Astrocyte of the spinal cord (primary cell): ENCODE data around the gene SPRN.

Experiments
- DNase-seq: peaks from one replicate; pipeline ENCODE4 v3.0.0; 2011; ENCODE audit warnings: low read depth, low spot score
- H3K4me3 ChIP-seq: 2 replicates; pipeline ENCODE4 v1.5.1; 2011; ENCODE audit warnings: low read depth, mild to moderate bottlenecking, low read length, moderate library complexity
- CTCF ChIP-seq: IDR thresholded peaks from 2 replicates; pipeline ENCODE4 v1.5.1; 2012; ENCODE audit warnings: low read depth, mild to moderate bottlenecking, low read length, inconsistent platforms
- in situ Hi-C: cut with HindIII; loops from 2 replicates; pipeline ENCODE4 v1.10.0; 2017; ENCODE audit warnings: low sequenced_read_pairs

SPRN gene

GRCh38 chr10:133401981-133402725 is 22.3 kb downstream of the SPRN start:
- TF ChIP-seq CTCF: no peak
- H3K4me3 ChIP-seq: no peak overlapping the region
- in situ Hi-C loops: no loop called here
- no peak for DNase-seq

GRCh38 chr10:133401500-133401899 is 22.9 kb downstream of the SPRN start:
- no peak overlapping the region for H3K4me3 ChIP-seq
- TF ChIP-seq CTCF: no peak
- no peak for DNase-seq
- in situ Hi-C loops: no loop called here

- DNase-seq: no peak
- H3K4me3 ChIP-seq: no peak overlapping the region
- no peak for TF ChIP-seq CTCF
- in situ Hi-C loops: no loop called here
Observed at GRCh38 chr10:133400624-133401424, 23.6 kb downstream of the SPRN start.

- no peak for DNase-seq
- no peak overlapping the region for H3K4me3 ChIP-seq
- TF ChIP-seq CTCF: no peak
- in situ Hi-C loops: no loop called here
Observed at GRCh38 chr10:133399123-133399601, 25.3 kb downstream of the SPRN start.

GRCh38 chr10:133397938-133398337 is 26.5 kb downstream of the SPRN start:
- in situ Hi-C loops: no loop called here
- H3K4me3 ChIP-seq: no peak overlapping the region
- DNase-seq: no peak
- no peak for TF ChIP-seq CTCF

GRCh38 chr10:133396035-133396624 is 28.3 kb downstream of the SPRN start:
- in situ Hi-C loops: no loop called here
- DNase-seq: no peak

More at GRCh38 chr10:133396035-133396624, 28.3 kb downstream of the SPRN start:
- TF ChIP-seq CTCF: no peak
- H3K4me3 ChIP-seq: no peak overlapping the region
